ENCODE results near the gene TMEM151B. TPM values are rescaled to one million over a fixed set of nuclear protein-coding genes. Genes with fewer than 3 reads are reported as not detected.

The TMEM151B gene
- total RNA-seq, 1 experiment from 2014 or later: 0.04 TPM

- H3K9me3 ChIP-seq (ENCODE audit: low read length): no peaks in the 10 kb centered on the region
- peak within 1 kb of the TSS; percentile 91 for H3K27ac ChIP-seq (ENCODE audit: low read length)
- peaks cover 46% of the 10 kb centered on the region for H4K20me1 ChIP-seq (ENCODE audit: insufficient read depth, low read depth, low read length)
- H2AFZ ChIP-seq (ENCODE audit: low read length): peak within 1 kb of the TSS; percentile 72; the same call in 1 of the 2 replicates
- no peaks in the 10 kb centered on the region for H3K9me2 ChIP-seq (replicated peaks; ENCODE audit: insufficient read depth, low read length)
- H3K4me1 ChIP-seq (ENCODE audit: low read length): peaks cover 37% of the 10 kb centered on the region
- no peaks in the 10 kb centered on the region for H3K27me3 ChIP-seq (ENCODE audit: low read length)
- peak within 1 kb of the TSS; percentile 97 for H3K9ac ChIP-seq (ENCODE audit: low read length)
- DNase-seq: peak; percentile 99
- peaks cover 42% of the 10 kb centered on the region for H3K79me2 ChIP-seq (ENCODE audit: low read length)
- H3K36me3 ChIP-seq (ENCODE audit: insufficient read depth, low read length): peaks cover 45% of the 10 kb centered on the region
- peak within 1 kb of the TSS; percentile 95 for H3K4me3 ChIP-seq (ENCODE audit: low read length)
- peak within 1 kb of the TSS; percentile 86 for H3K4me2 ChIP-seq (ENCODE audit: low read depth, low read length, poor library complexity, severe bottlenecking)
Observed at GRCh38 chr6:44246663-44247337, 23.4 kb upstream of the TMEM151B start, which contains the start of gene HSP90AB1. HSP90AB1 (plus strand) TSS chr6:44247101; CDS start chr6:44248630, 1,529 bp downstream.

GRCh38 chr6:44247338-44248302, 22.6 kb upstream of the TMEM151B start:
- H3K79me2 ChIP-seq (ENCODE audit: low read length): peaks cover 42% of the 10 kb centered on the region
- peaks cover 37% of the 10 kb centered on the region for H3K4me1 ChIP-seq (ENCODE audit: low read length)
- no peaks in the 10 kb centered on the region for H3K9me3 ChIP-seq (ENCODE audit: low read length)
- H3K36me3 ChIP-seq (ENCODE audit: insufficient read depth, low read length): peaks cover 50% of the 10 kb centered on the region
- H3K4me2 ChIP-seq (ENCODE audit: low read depth, low read length, poor library complexity, severe bottlenecking): peak overlapping the region; percentile 86
- no peaks in the 10 kb centered on the region for H3K27me3 ChIP-seq (ENCODE audit: low read length)
- H3K9ac ChIP-seq (ENCODE audit: low read length): peak overlapping the region; percentile 97
- H3K4me3 ChIP-seq (ENCODE audit: low read length): peak overlapping the region; percentile 95
- H2AFZ ChIP-seq (ENCODE audit: low read length): no peak overlapping the region
- no peaks in the 10 kb centered on the region for H3K9me2 ChIP-seq (replicated peaks; ENCODE audit: insufficient read depth, low read length)
- H4K20me1 ChIP-seq (ENCODE audit: insufficient read depth, low read depth, low read length): peaks cover 51% of the 10 kb centered on the region
- peak; percentile 83 for DNase-seq
- H3K27ac ChIP-seq (ENCODE audit: low read length): peak overlapping the region; percentile 91

- no peaks in the 10 kb centered on the region for H3K9me3 ChIP-seq (ENCODE audit: low read length)
- no peak for DNase-seq
- H4K20me1 ChIP-seq (ENCODE audit: insufficient read depth, low read depth, low read length): peaks cover 51% of the 10 kb centered on the region
- no peak overlapping the region for H2AFZ ChIP-seq (ENCODE audit: low read length)
- H3K27me3 ChIP-seq (ENCODE audit: low read length): no peaks in the 10 kb centered on the region
- H3K27ac ChIP-seq (ENCODE audit: low read length): peak overlapping the region; percentile 91
- H3K9ac ChIP-seq (ENCODE audit: low read length): peak overlapping the region; percentile 97
- peaks cover 44% of the 10 kb centered on the region for H3K4me1 ChIP-seq (ENCODE audit: low read length)
- H3K9me2 ChIP-seq (replicated peaks; ENCODE audit: insufficient read depth, low read length): no peaks in the 10 kb centered on the region
- H3K36me3 ChIP-seq (ENCODE audit: insufficient read depth, low read length): peaks cover 60% of the 10 kb centered on the region
- H3K4me2 ChIP-seq (ENCODE audit: low read depth, low read length, poor library complexity, severe bottlenecking): peak overlapping the region; percentile 86
- H3K79me2 ChIP-seq (ENCODE audit: low read length): peaks cover 42% of the 10 kb centered on the region
- H3K4me3 ChIP-seq (ENCODE audit: low read length): peak overlapping the region; percentile 95
Observed at GRCh38 chr6:44248579-44248978, 21.7 kb upstream of the TMEM151B start.

DNA sequence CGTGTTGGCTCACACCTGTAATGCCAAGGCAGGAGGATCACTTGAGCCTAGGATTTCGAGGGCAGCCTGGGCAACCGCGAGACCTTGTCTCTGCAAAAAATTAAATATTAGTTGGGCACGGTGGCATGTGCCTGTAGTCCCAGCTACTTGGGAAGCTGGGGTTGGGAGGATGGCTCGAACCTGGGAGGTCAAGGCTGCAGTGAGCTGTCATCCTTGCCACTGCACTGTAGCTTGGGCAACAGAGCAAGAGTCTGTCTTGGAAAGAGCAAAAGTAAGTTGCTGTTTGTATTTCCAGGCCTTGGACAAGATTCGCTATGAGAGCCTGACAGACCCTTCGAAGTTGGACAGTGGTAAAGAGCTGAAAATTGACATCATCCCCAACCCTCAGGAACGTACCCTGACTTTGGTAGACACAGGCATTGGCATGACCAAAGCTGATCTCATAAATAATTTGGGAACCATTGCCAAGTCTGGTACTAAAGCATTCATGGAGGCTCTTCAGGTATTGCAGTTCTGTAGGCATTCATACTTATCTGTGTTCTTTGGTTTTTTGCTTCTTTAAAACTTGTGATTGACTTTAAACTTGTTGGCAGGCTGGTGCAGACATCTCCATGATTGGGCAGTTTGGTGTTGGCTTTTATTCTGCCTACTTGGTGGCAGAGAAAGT, 21.0 kb upstream of the TMEM151B start:
- Histone ChIP-seq H3K27me3 (ENCODE audit: low read length) (no peaks in the 10 kb centered on the region), H3K4me2 (ENCODE audit: low read depth, low read length, poor library complexity, severe bottlenecking) (peak overlapping the region; percentile 86), H3K27ac (ENCODE audit: low read length) (no peak overlapping the region), H3K9me2 (replicated peaks; ENCODE audit: insufficient read depth, low read length) (no peaks in the 10 kb centered on the region), H3K9ac (ENCODE audit: low read length) (peak overlapping the region; percentile 97), H3K4me1 (ENCODE audit: low read length) (peaks cover 50% of the 10 kb centered on the region), H3K36me3 (ENCODE audit: insufficient read depth, low read length) (peaks cover 65% of the 10 kb centered on the region), H3K79me2 (ENCODE audit: low read length) (peaks cover 42% of the 10 kb centered on the region), H2AFZ (ENCODE audit: low read length) (no peak overlapping the region), H3K4me3 (ENCODE audit: low read length) (peak overlapping the region; percentile 95; the same call in 1 of the 2 replicates), H4K20me1 (ENCODE audit: insufficient read depth, low read depth, low read length) (peaks cover 54% of the 10 kb centered on the region), H3K9me3 (ENCODE audit: low read length) (no peaks in the 10 kb centered on the region)
- DNase-seq: no peak

DNA sequence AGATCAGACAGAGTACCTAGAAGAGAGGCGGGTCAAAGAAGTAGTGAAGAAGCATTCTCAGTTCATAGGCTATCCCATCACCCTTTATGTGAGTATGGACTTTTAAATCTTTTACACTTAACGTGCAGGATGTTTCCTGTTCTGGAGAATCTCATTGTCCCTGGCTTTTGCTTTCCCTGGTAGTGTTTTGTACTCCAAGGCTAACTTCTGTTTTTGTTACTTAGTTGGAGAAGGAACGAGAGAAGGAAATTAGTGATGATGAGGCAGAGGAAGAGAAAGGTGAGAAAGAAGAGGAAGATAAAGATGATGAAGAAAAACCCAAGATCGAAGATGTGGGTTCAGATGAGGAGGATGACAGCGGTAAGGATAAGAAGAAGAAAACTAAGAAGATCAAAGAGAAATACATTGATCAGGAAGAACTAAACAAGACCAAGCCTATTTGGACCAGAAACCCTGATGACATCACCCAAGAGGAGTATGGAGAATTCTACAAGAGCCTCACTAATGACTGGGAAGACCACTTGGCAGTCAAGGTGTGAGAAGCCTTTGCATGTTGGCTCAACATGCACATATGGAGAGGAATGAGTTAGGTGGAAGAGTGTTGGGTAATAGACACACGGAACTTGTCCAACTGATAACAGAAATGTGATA, 20.1 kb upstream of the TMEM151B start:
- Histone ChIP-seq H3K27ac (ENCODE audit: low read length) (0 out of 2 replicates have a peak overlapping the region, but pooled peaks have one; percentile 6), H3K9me2 (replicated peaks; ENCODE audit: insufficient read depth, low read length) (no peaks in the 10 kb centered on the region), H3K4me3 (ENCODE audit: low read length) (no peak overlapping the region), H4K20me1 (ENCODE audit: insufficient read depth, low read depth, low read length) (peaks cover 54% of the 10 kb centered on the region), H3K36me3 (ENCODE audit: insufficient read depth, low read length) (peaks cover 73% of the 10 kb centered on the region), H3K9ac (ENCODE audit: low read length) (no peak overlapping the region), H2AFZ (ENCODE audit: low read length) (no peak overlapping the region), H3K27me3 (ENCODE audit: low read length) (no peaks in the 10 kb centered on the region), H3K79me2 (ENCODE audit: low read length) (peaks cover 42% of the 10 kb centered on the region), H3K4me2 (ENCODE audit: low read depth, low read length, poor library complexity, severe bottlenecking) (no peak overlapping the region), H3K9me3 (ENCODE audit: low read length) (no peaks in the 10 kb centered on the region), H3K4me1 (ENCODE audit: low read length) (peaks cover 59% of the 10 kb centered on the region)
- DNase-seq: no peak

- no peaks in the 10 kb centered on the region for H3K27me3 ChIP-seq (ENCODE audit: low read length)
- no peak overlapping the region for H3K9ac ChIP-seq (ENCODE audit: low read length)
- DNase-seq: no peak
- H3K9me3 ChIP-seq (ENCODE audit: low read length): no peaks in the 10 kb centered on the region
- H3K9me2 ChIP-seq (replicated peaks; ENCODE audit: insufficient read depth, low read length): no peaks in the 10 kb centered on the region
- H3K4me2 ChIP-seq (ENCODE audit: low read depth, low read length, poor library complexity, severe bottlenecking): no peak overlapping the region
- H3K79me2 ChIP-seq (ENCODE audit: low read length): peaks cover 42% of the 10 kb centered on the region
- no peak overlapping the region for H3K4me3 ChIP-seq (ENCODE audit: low read length)
- peaks cover 74% of the 10 kb centered on the region for H3K36me3 ChIP-seq (ENCODE audit: insufficient read depth, low read length)
- H3K4me1 ChIP-seq (ENCODE audit: low read length): peaks cover 59% of the 10 kb centered on the region
- H4K20me1 ChIP-seq (ENCODE audit: insufficient read depth, low read depth, low read length): peaks cover 54% of the 10 kb centered on the region
- H2AFZ ChIP-seq (ENCODE audit: low read length): no peak overlapping the region
- H3K27ac ChIP-seq (ENCODE audit: low read length): no peak overlapping the region
Observed at GRCh38 chr6:44250718-44251123, 19.5 kb upstream of the TMEM151B start.

GRCh38 chr6:44251576-44252524, 18.4 kb upstream of the TMEM151B start:
- peak; percentile 51 for DNase-seq
- H4K20me1 ChIP-seq (ENCODE audit: insufficient read depth, low read depth, low read length): peaks cover 56% of the 10 kb centered on the region
- H3K4me3 ChIP-seq (ENCODE audit: low read length): no peak overlapping the region
- H3K36me3 ChIP-seq (ENCODE audit: insufficient read depth, low read length): peaks cover 74% of the 10 kb centered on the region
- H3K4me1 ChIP-seq (ENCODE audit: low read length): peaks cover 63% of the 10 kb centered on the region
- no peaks in the 10 kb centered on the region for H3K27me3 ChIP-seq (ENCODE audit: low read length)
- no peaks in the 10 kb centered on the region for H3K9me2 ChIP-seq (replicated peaks; ENCODE audit: insufficient read depth, low read length)
- no peak overlapping the region for H3K4me2 ChIP-seq (ENCODE audit: low read depth, low read length, poor library complexity, severe bottlenecking)
- H3K9me3 ChIP-seq (ENCODE audit: low read length): no peaks in the 10 kb centered on the region
- H3K27ac ChIP-seq (ENCODE audit: low read length): no peak overlapping the region
- peaks cover 47% of the 10 kb centered on the region for H3K79me2 ChIP-seq (ENCODE audit: low read length)
- no peak overlapping the region for H2AFZ ChIP-seq (ENCODE audit: low read length)
- no peak overlapping the region for H3K9ac ChIP-seq (ENCODE audit: low read length)
